HS-5 (cell line): Measurements from ENCODE around the gene CLPSL1.

ENCODE experiments used
- DNase-seq: peaks from one replicate; pipeline ENCODE4 v3.0.0-alpha.2; 2012; ENCODE audit warnings: low read depth

CLPSL1 gene

DNA sequence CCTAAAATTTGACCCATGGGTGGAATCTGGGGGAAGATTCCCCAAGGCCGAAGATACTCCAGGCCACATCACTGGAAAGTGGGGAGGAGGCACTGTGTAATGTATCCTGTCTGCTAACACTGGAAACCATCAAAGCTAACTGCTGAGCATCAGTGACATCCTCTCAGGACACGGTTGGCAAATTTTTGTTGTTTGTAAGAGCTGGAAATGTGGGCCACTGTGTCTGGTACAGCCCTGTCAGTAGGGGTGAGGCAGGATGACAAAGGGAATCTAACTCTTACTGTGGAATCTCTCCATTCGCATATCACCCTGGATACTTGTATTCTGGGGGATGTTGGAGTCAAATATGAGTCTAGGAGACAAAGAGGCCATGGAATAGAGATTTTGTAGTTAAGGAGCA is 21.4 kb upstream of the CLPSL1 start:
- DNase-seq = no peak

DNA sequence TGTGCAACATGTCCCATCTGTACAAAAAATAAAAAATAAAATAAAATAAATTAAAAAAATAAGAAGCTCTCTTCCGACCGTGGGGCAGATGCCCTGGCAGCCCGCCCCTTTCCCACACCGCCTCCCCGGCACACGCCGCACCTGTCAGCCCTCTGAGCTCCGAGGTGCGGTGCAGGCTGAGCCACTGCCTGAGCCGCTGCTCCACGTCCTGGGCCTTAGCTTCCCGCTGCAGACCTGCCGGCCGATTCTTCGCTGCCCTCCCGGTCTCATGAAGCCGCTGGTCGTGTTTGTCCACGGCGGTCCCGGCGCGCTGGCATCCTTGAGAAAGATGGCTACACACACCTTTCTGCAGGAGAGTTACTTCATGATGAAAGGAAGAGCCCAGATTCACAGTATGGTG is 15.1 kb upstream of the CLPSL1 start:
- DNase-seq = no peak

DNA sequence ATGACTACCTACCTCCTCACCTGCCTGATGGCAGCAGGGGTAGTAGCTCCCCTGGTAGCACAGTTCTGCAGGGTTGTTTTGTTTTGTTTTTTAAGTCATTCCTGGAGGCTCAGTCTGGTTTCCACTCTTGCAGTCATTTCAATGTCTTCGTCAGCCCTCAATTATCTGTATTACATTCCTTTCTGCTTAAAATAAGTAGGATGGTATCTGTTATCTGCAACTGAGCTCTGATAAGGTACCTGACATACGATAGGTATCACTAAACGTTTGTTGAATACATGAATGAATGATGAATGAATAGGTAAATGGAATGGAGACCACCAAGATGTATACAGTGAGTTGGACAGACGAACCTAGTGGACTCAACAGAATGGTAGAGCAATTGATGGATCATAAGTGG is 11.6 kb upstream of the CLPSL1 start:
- no peak for DNase-seq

DNA sequence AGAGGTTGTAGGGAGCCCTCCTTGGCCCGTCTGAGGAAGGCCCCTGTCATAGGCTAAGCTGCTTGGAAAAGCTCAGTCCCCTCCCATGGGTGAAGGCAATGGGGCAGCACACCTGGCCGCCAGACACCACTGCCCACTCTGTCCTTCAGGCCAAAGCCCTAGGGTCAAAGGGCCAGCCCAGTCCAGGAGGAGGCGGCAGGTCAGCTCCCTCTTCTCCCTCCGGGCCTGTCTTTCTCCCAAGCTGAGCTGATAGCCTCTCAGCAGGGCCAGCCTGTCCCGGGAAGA is 9.5 kb upstream of the CLPSL1 start:
- no peak for DNase-seq

DNA sequence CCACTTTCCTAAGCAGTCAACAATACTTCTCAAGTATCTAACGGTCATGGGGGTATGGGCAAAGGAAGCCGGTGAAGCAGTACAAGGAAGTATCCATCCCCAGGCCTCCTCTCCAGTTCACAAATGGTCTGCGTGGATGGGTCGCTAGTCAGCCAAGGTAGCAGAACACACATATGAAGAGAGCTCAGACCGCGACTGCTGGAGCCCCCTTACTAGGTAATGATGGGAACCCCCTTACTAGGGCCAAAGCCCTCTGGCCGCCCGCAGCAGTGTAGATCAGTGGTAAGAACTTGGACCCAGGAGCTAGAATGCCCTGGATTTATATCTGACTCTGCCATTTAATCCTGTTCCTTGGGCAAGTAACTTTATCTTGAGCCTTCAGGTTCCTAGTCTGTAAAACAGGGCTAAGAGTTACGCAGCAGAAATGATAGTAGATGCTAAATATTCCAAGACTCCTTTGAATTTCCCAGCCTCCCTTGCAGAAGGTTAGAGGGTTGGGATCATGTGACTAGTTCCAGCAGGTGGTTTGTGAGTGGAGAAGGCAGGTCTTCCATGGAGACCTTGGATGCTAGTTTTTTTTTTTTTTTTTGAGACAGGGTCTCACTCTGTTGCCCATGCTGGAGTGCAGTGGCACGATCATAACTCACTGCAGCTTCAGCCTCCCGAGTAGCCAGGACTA is 6.6 kb upstream of the CLPSL1 start:
- DNase-seq = no peak

DNA sequence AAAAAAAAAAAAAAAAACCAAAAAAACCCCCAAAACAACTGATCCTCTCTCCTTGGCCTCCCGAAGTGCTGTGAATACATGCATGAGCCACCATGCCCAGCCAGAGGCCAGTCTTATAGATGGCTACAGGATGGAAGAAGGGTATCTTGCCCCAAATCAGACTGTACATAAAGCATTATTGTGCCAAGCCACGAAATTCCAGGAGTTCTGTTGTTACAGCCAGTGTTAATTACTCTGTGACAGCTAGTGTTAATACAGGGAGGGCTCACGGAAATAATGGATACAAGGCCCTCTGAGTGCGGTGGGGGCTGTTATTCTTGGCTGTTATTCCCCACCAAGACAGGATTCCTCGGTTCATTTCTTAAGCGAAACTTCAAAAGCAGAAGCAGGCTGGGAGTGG is 5.8 kb upstream of the CLPSL1 start:
- no peak for DNase-seq

DNA sequence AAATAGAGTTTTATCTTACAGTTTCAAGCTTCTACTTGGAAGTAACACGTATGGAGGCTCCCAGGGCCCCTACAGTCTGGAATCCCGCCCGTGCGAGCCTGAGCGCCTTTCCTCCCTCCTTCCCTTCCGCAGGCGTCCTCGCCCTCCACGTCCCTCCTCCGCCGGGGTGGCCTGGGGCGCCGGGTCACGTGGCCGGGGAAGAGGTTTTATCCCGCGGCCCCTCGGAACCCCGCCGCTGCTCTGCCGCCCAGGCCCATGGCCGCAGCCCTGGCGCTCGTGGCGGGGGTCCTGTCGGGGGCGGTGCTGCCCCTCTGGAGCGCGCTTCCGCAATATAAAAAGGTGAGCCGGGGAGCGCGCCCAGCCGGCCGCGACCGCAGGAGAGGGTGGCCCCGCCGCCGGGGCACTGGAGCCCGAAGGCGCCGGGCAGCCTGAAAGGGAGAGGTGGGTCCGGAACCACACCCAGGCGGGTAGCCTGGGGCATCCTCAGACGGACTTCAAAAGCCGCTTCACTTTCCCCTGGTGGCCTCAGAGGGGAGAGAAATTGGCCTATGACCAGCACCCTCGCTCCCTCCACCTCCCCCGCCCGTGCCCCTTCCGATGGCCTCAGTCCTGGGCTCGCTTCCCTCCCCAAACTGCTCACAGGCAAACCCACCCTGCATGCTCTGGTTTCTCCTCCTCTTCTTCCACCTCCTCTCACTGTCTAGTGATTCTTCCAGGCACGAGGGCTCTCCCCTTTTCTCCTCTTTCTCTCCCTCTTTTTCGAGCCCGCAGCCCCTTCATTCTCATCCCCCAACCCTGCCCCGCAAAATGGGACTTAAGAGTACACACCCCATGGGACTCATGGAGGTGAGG is 4.2 kb upstream of the CLPSL1 start, which contains the start of gene CLPSL2:
TSS of gene CLPSL2 (plus strand) at position 235 of the 852 bp plus-strand sequence. CDS start at position 256, 21 bp downstream.
- DNase-seq = no peak

DNA sequence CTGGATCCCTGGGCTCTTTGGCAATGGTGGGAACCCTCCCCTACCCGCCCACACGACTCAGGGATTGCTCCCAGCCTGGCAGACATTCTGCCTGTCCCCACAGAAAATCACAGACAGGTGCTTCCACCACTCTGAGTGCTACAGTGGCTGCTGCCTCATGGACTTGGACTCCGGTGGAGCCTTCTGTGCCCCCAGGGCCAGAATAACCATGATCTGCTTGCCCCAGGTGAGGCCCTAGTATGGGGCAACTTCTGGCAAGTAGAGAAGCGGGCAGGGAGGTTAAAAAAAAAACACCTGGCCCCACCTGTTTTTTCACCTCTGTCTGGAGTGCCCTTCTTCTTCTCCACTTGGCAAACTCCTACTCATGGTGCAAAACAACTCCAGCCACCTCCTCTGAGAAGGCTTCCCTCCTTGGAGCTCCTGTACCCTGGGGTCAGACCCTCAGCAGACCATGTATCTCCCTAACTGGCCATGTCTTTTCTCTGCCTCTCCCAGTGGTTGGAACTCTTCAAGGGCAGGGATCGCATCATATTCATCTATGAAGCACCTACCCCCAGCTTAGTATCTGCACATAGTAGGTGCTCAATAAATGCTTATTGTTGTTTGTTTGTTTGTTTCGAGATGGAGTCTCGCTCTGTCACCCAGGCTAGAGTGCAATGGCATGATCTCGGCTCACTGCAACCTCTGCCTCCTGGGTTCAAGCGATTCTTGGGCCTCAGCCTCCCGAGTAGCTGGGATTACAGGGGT is 3.3 kb upstream of the CLPSL1 start:
- DNase-seq = no peak

DNA sequence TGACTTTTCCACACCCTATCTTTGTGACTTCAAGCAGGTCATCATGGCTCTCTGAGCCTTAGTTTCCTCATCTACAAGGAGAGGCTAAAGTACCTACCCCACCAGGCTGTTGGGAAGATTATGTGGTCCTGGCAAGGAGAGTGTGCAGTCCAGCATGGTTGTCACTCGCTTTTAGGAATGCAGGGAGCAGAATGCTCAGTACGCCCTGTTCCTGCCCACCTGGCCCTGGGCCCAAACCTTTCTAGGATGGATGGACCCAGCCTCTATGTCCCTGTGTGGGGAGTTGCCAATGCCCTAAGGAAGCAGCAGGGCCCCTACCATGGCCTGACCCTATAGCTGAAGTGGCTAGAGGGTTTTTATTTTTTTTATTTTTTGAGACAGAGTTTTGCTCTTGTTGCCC is 2.4 kb upstream of the CLPSL1 start:
- no peak for DNase-seq

DNA sequence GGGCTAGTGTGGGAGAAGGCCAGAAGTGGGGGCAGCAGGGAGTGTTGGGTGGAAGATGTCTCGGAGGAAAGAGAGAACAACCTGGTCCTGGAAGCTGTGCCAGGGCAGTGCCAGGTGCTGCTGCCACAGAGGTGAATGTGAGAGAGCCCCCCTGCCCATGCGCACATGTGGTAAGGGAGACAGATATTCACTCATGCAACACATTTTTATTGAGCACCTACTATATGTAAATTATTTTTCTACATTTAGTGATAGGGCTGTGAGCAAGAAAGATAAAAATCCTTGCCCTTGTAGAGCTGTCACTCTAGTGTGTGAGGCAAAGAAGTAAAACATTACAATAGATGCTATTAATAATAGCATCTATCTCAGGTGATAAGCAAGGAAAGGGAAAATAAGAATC is 471 bp downstream of the CLPSL1 start:
- DNase-seq = no peak

DNA sequence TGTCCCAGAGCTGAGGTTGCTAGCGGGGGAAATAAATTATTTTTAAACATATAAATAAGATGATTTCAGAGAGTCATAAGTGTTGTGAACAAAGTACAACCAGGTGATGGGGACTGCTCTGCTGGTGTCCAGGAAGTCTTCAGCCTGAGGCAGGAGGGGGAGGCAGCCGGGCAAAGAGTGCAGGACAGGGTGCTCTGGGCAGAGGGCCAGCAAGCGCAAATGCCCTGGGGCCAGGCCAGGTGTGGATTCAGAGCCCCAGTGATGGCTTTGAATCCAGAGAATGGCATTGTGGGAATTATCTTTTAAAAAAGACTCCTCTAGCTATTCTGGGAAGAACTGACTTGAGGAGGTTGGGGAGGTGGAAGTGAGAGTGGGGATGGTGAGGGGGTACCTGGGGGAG is 1.6 kb downstream of the CLPSL1 start:
- no peak for DNase-seq

DNA sequence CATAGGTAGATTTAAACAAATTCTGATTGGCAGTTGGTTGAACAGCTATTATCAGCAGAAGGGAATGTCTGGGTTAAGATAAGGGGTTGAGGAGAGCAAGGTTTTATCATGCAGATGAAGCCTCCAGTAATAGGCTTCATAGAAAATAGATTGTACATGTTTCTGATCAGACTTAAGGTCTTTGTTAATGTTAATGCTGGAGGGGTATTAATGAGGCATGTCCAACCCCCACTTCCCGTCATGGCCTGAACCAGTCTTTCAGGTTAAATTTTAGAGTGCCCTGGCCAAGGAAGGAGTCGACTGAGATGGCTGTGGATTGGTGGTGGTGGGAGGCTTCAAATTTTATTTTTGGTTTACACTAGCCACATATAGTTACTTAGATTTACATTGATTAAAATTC is 3.4 kb downstream of the CLPSL1 start:
- no peak for DNase-seq

DNA sequence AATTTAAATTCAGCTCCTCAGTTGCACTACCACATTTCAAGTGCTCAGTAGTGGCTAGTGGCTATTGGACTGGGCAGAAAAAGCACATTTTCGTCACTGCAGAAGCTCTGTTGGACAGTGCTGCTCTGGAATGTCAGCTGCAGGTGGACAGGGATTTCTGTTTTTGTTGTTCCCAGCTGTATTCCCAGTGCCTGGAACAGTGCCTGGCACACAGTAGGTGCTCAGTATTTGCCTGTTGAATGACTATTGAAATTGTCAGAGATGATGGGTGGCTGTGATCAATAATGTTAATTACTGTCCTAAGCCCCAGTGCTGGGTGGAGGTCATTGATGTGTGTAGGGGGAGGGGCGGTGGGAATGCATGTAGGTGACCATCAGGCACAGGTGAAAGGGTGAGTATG is 5.5 kb downstream of the CLPSL1 start:
- DNase-seq = no peak

DNA sequence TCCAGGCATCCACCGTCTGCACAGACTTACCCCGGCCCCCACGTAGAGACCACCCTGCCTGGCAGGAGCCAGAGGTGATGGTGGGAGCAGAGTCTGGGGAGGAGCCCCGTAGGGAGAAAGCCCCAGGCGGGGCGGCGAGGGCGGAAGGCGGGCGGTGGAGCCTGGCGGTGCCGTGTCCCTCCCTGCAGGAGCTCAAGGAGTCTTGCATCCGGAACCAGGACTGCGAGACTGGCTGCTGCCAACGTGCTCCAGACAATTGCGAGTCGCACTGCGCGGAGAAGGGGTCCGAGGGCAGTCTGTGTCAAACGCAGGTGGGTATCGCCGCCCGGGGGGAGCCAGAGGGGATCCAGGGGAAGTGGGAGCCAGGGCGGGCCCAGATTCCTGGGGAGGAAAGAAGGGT is 6.0 kb downstream of the CLPSL1 start:
- no peak for DNase-seq

DNA sequence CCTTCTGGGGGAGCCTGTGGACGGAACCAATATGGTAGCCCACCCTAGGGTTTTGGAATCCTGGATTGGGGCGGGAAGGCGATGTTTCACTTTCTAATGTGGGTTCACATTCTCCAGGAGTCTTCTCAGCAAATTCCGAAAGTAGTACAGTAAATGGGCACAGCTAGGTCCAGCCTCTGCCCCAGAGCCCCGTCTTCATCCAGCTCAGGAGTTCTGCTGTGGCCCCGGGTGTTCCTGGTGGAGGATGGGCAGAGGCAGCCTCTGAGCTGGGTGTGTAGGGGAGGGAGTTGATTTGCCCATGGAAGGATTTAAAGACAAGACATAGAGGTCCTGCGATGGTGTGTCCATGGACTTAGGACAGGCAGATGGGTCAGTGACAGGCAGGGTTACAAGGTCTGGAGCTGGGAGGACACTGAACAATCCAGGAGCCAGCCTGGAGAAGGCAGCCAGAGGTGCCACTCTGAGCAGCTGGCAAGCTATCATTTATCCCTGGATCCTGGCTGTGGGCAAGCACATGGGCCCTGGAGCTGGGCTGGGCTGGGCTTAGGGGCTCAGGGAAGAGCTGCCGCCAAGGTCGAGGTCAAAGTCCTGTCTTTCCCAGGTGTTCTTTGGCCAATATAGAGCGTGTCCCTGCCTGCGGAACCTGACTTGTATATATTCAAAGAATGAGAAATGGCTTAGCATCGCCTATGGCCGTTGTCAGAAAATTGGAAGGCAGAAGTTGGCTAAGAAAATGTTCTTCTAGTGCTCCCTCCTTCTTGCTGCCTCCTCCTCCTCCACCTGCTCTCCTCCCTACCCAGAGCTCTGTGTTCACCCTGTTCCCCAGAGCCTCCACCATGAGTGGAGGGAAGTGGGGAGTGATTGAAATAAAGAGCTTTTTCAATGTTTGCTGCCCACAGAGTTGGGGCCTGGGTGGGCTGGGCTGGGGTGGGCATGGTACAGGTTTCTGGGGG is 6.7 kb downstream of the CLPSL1 start:
- DNase-seq = no peak

DNA sequence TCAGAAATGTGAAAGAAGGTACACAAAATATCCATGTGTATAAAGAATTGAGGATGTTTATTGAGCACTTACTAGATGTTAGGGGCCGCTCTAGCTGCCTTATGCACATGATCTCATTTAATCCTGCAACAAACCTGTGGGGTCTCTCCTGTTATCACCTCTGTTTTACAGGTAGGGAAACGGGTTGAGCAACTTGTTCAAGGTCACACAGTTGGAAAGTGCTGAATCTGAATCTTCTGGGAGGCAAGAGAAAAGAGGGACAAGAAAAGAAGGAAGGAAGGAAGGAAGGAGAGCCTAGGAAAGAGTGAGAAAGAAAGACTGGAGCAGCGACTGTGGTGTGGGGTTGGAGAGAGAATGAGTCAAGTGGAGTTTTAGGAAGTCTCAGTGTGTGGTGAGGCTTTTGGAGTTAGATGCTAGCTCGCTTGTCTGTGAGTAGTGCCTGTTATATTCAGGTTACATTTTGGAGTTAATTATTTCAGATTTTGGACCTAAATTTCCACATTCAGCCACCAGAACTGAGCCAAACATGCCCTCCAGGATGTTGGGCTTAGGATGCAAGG is 7.7 kb downstream of the CLPSL1 start:
- DNase-seq = no peak

DNA sequence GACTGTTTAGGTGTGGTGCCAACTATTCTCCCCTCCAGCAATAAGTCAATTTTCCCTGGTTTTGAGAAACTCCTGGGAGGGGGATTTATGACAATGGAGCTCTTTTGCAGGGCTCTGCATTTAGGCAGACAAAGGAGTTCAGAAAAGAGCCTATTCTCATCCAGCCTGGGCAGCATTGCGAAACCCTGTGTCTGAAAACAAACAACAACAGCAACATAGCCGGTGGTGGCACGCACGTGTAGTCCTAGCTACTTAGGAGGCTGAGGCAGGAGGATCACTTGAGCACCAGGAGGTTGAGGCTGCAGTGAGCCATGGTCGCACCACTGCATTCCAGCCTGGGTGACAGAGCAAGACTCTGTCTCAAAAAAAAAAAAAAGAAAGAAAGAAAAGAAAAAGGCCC is 9.9 kb downstream of the CLPSL1 start:
- DNase-seq = no peak

DNA sequence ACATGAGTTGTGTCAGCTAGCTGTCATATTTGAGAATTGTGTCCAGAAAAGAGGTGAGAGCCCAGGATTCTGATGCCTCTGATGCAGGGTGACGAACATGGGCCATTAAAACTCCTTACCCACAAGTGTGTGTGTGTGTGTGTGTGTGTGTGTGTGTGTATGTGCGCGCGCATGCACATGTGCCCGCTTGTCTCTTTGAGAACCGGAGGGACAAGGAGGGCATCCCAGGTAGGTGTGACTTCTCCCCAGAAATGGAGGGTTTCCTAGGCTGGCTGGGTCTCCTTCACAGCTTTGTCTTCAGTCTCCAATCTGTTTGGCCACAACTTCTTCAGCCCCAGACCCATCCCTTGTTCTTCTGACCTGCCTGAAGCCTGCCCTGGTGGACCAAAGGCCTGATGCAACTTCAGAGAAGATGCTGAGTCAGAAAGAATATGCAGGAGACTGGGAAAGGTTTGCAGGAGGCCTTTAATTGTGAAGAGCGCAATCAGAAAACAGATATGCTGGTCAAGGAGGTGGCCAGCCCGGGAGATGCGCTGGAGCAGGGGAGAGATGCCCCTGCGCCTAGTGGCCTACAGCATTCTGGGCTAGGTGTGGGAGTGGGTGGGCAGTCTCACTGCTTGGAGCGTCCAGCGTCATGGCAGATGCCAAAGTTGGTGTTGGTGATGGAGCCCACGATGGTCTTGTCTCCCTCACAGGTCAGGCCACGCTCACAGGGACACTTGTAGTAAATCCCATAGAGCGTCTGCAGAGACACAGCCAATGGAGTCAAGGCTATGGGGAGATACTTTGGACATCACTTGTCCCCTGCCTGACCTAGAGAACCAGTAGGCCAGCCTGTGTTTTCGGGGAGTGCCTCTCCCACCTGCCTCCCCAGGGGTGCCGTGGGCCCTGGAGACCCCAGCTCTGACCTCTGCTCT is 14.0 kb downstream of the CLPSL1 start:
- DNase-seq = no peak

DNA sequence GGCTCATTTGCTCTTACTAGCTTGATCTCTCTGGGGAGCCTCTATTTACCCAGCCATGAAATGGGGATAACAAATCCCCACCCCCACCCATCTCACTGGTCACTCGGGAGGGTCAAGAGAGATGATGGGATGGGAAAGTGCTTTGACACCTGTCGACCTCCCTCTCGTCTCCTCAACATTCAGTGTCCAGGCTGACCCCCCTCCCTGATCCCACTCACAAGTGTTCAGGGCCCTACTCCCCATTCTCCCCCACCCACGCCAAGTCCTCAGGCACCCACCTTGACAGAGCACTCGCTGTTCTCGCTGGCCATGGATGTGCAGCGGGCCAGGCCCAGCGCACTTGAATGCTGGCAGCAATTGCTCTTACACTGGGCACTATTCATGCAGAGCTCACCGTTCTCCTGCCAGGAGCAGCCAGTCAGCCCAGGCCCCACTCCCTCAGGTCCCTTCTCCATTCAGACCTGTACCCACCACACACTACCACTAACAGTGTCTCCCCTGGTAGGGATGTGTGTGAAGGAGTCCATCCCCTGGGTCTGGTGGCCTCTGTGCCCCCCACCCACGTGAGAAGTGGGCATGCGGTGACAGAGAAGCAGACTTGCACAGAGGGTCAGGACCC is 14.7 kb downstream of the CLPSL1 start:
- no peak for DNase-seq

DNA sequence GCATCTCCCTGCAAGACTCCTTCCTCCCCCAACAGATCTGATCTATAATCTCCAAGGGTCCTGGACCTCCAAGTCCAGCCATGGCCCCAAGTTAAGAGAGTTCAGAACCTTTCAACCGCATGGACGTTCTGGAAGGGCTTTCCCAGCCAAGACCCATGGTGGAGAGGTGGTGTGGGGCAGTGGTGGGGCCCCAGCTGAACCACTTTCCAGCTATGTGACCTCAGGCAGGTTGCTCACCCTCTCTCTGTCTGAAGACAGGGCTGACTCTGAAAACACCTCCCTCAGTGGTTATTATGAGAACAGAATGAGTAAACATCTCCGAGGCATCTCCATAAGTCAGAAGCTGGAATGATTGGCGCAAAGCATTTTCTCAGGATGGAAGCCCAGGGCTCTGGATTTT is 15.4 kb downstream of the CLPSL1 start:
- no peak for DNase-seq
